MM.1S (cell line): ENCODE measurements around the gene NGB.

ENCODE experiments used
- DNase-seq: peaks from one replicate; pipeline ENCODE4 v3.0.0-alpha.2; 2015
- H2AFZ ChIP-seq: fragments of 300-600 bp; sonication (generic); 2 replicates; pipeline ENCODE4 v1.6.0; 2016; ENCODE audit warnings: antibody characterized with exemption, low read length
- H3F3A ChIP-seq: fragments of 300-600 bp; sonication (generic); 2 replicates; pipeline ENCODE4 v1.6.1; 2016; ENCODE audit warnings: mild to moderate bottlenecking, antibody characterized with exemption, low read length, moderate library complexity, mixed read lengths; ENCODE audit not compliant: insufficient read depth
- H3K27ac ChIP-seq: fragments of 300-600 bp; sonication (generic); 2 replicates; pipeline ENCODE4 v1.5.1; 2016; ENCODE audit warnings: mild to moderate bottlenecking, low read length
- H3K27me3 ChIP-seq: fragments of 300-600 bp; sonication (generic); replicated peaks from 2 replicates; pipeline ENCODE4 v1.6.0; 2016; ENCODE audit warnings: low read length; ENCODE audit not compliant: insufficient read depth
- H3K36me3 ChIP-seq: fragments of 300-600 bp; sonication (generic); replicated peaks from 2 replicates; pipeline ENCODE4 v1.6.1; 2016; ENCODE audit warnings: mild to moderate bottlenecking, low read length, mixed read lengths; ENCODE audit not compliant: insufficient read depth
- H3K4me1 ChIP-seq: fragments of 300-600 bp; sonication (generic); 2 replicates; pipeline ENCODE4 v1.6.1; 2016; ENCODE audit warnings: low read length, mixed read lengths
- H3K4me2 ChIP-seq: fragments of 300-600 bp; sonication (generic); 2 replicates; pipeline ENCODE4 v1.6.0; 2016; ENCODE audit warnings: low read depth, low read length
- H3K4me3 ChIP-seq: fragments of 300-600 bp; sonication (generic); 2 replicates; pipeline ENCODE4 v1.5.1; 2016; ENCODE audit warnings: low read length, mixed read lengths
- H3K79me2 ChIP-seq: fragments of 300-600 bp; sonication (generic); 2 replicates; pipeline ENCODE4 v1.6.1; 2016; ENCODE audit warnings: mixed run types, low read length, mixed read lengths
- H3K9ac ChIP-seq: fragments of 300-600 bp; sonication (generic); 2 replicates; pipeline ENCODE4 v1.6.1; 2016; ENCODE audit warnings: low read length, mixed read lengths
- H3K9me2 ChIP-seq: fragments of 300-600 bp; sonication (generic); replicated peaks from 2 replicates; pipeline ENCODE4 v1.6.1; 2016; ENCODE audit warnings: mild to moderate bottlenecking, low read length, mixed read lengths; ENCODE audit not compliant: insufficient read depth
- H3K9me3 ChIP-seq: fragments of 300-600 bp; sonication (generic); replicated peaks from 2 replicates; pipeline ENCODE4 v1.6.1; 2016; ENCODE audit warnings: mild to moderate bottlenecking, low read length, mixed read lengths; ENCODE audit not compliant: insufficient read depth
- H4K20me1 ChIP-seq: fragments of 300-600 bp; sonication (generic); 2 replicates; pipeline ENCODE4 v1.6.1; 2016; ENCODE audit warnings: mild to moderate bottlenecking, low read length, moderate library complexity, mixed read lengths; ENCODE audit not compliant: insufficient read depth
- CTCF ChIP-seq: fragments of 300-600 bp; sonication (generic); IDR thresholded peaks from 2 replicates; pipeline ENCODE4 v1.5.1; 2016; ENCODE audit warnings: antibody characterized with exemption, low read length, mixed read lengths
- EZH2 ChIP-seq: fragments of 300-600 bp; sonication (generic); optimal IDR thresholded peaks from 2 replicates; pipeline ENCODE3; 2017; ENCODE audit warnings: low read depth, mild to moderate bottlenecking, antibody characterized with exemption, low read length, mixed read lengths
- EZH2phosphoT487 ChIP-seq: fragments of 300-600 bp; sonication (generic); IDR thresholded peaks from 2 replicates; pipeline ENCODE4 v1.6.1; 2018; ENCODE audit warnings: antibody characterized with exemption, low read length

NGB gene

GRCh38 chr14:77311217-77311616 lies 40.2 kb upstream of the NGB start:
- Histone ChIP-seq H2AFZ (no peak overlapping the region), H3K36me3 (no peaks in the 10 kb centered on the region), H3K9me2 (no peaks in the 10 kb centered on the region), H3K27me3 (no peaks in the 10 kb centered on the region), H3F3A (no peaks in the 10 kb centered on the region), H3K4me3 (no peak overlapping the region), H4K20me1 (no peaks in the 10 kb centered on the region), H3K79me2 (no peaks in the 10 kb centered on the region), H3K9ac (no peak overlapping the region), H3K27ac (no peak overlapping the region), H3K4me2 (no peak overlapping the region), H3K9me3 (no peaks in the 10 kb centered on the region), H3K4me1 (peaks cover 5% of the 10 kb centered on the region; the same call in 1 of the 2 replicates)
- TF ChIP-seq EZH2phosphoT487, result no peak
- TF ChIP-seq CTCF, result no peak
- no peak for TF ChIP-seq EZH2
- no peak for DNase-seq

GRCh38 chr14:77310026-77310425 lies 39.0 kb upstream of the NGB start:
- Histone ChIP-seq H2AFZ (no peak overlapping the region), H3K27ac (no peak overlapping the region)
- no peak for DNase-seq

GRCh38 chr14:77309131-77309530 lies 38.1 kb upstream of the NGB start:
- Histone ChIP-seq H3K4me2 (no peak overlapping the region), H2AFZ (no peak overlapping the region), H3K4me3 (no peak overlapping the region), H3F3A (no peaks in the 10 kb centered on the region), H3K9ac (no peak overlapping the region), H3K27ac (no peak overlapping the region), H4K20me1 (no peaks in the 10 kb centered on the region), H3K79me2 (no peaks in the 10 kb centered on the region), H3K27me3 (no peaks in the 10 kb centered on the region), H3K36me3 (no peaks in the 10 kb centered on the region), H3K4me1 (peaks cover 5% of the 10 kb centered on the region; the same call in 1 of the 2 replicates), H3K9me2 (no peaks in the 10 kb centered on the region), H3K9me3 (no peaks in the 10 kb centered on the region)
- no peak for DNase-seq
- TF ChIP-seq EZH2phosphoT487 (no peak), EZH2 (no peak), CTCF (no peak)

More at GRCh38 chr14:77310026-77310425, 39.0 kb upstream of the NGB start:
- H3K27me3 ChIP-seq, result no peaks in the 10 kb centered on the region
- H3K36me3 ChIP-seq, result no peaks in the 10 kb centered on the region
- H3K79me2 ChIP-seq, result no peaks in the 10 kb centered on the region
- no peak overlapping the region for H3K9ac ChIP-seq
- H3K4me3 ChIP-seq, result no peak overlapping the region
- peaks cover 5% of the 10 kb centered on the region; the same call in 1 of the 2 replicates for H3K4me1 ChIP-seq
- H3K9me2 ChIP-seq, result no peaks in the 10 kb centered on the region
- no peaks in the 10 kb centered on the region for H3F3A ChIP-seq
- TF ChIP-seq EZH2, result no peak
- no peak for TF ChIP-seq CTCF
- no peak for TF ChIP-seq EZH2phosphoT487
- H3K4me2 ChIP-seq, result no peak overlapping the region
- H3K9me3 ChIP-seq, result no peaks in the 10 kb centered on the region
- H4K20me1 ChIP-seq, result no peaks in the 10 kb centered on the region
